Measurements from ENCODE around the gene ATAD3A. TPM values are rescaled to one million over a fixed set of nuclear protein-coding genes. Genes with fewer than 3 reads are reported as not detected.

The ATAD3A gene
- total RNA-seq, 2 experiments from 2014 or later: 61.7 to 65.1 TPM

DNA sequence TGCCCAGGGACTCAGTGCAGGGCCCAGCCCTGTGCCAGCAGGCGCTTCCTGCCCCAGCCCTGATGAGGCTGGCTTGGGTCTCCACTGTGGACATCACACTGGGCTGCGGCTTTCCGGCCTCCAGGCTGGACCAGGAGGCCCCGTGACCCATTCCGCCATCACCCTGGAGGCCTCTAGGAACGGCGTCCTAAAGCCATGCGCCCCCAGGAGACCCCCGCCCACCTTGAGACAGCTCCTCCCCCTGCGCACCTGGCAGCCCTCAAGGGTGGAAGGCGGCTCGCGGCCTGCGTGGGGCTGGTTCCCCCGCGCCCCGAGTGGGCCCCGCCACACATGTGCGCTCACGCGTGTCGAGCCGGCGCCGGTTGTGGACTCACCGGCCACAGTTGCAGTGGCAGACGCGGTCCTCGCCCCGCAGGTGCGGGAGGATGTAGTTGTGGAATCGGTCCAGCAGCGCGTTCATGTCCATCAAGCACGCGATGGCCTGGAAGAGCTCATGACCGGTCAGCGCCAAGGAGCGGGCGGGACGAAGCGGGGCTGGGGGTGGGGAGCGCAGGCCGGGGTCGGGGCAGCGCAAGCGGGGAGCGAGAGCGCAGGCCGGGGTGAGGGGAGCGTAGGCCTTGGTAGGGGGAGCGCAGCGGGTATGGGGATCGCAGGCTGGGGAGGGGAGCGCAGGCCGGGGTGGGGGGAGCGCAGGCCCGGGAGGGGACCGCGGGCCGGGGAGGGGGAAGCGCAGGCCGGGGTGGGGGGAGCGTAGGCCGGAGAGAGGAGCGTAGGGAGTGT, 27.5 kb downstream of the ATAD3A start:
- intact Hi-C loops (cut with micrococcal nuclease): no loop called here
- H3K27ac Mint-ChIP-seq: no peak overlapping the region
- peak overlapping the region; percentile 63 for H3K4me3 Mint-ChIP-seq
- TF ChIP-seq, protein P1, sequence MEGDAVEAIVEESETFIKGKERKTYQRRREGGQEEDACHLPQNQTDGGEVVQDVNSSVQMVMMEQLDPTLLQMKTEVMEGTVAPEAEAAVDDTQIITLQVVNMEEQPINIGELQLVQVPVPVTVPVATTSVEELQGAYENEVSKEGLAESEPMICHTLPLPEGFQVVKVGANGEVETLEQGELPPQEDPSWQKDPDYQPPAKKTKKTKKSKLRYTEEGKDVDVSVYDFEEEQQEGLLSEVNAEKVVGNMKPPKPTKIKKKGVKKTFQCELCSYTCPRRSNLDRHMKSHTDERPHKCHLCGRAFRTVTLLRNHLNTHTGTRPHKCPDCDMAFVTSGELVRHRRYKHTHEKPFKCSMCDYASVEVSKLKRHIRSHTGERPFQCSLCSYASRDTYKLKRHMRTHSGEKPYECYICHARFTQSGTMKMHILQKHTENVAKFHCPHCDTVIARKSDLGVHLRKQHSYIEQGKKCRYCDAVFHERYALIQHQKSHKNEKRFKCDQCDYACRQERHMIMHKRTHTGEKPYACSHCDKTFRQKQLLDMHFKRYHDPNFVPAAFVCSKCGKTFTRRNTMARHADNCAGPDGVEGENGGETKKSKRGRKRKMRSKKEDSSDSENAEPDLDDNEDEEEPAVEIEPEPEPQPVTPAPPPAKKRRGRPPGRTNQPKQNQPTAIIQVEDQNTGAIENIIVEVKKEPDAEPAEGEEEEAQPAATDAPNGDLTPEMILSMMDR (IDR thresholded peaks at IDR 0.05): no peak
- H3K27me3 Mint-ChIP-seq: no peaks in the 10 kb centered on the region
- no peaks in the 10 kb centered on the region for H3K4me1 Mint-ChIP-seq (ENCODE audit: low read depth)
- POLR2A ChIA-PET: interaction anchor here (0.6 to 1.0 kb wide), 3 partner anchors 19 to 28 kb away, joined by 3 read pairs; no protein-coding TSS in a partner anchor
- CTCF ChIA-PET: no interaction called here
- H3K36me3 Mint-ChIP-seq (ENCODE audit: low read depth): peaks cover 9% of the 10 kb centered on the region
- H3K9me3 Mint-ChIP-seq: no peaks in the 10 kb centered on the region
- DNase-seq (no peak), ATAC-seq (no peak)

DNA sequence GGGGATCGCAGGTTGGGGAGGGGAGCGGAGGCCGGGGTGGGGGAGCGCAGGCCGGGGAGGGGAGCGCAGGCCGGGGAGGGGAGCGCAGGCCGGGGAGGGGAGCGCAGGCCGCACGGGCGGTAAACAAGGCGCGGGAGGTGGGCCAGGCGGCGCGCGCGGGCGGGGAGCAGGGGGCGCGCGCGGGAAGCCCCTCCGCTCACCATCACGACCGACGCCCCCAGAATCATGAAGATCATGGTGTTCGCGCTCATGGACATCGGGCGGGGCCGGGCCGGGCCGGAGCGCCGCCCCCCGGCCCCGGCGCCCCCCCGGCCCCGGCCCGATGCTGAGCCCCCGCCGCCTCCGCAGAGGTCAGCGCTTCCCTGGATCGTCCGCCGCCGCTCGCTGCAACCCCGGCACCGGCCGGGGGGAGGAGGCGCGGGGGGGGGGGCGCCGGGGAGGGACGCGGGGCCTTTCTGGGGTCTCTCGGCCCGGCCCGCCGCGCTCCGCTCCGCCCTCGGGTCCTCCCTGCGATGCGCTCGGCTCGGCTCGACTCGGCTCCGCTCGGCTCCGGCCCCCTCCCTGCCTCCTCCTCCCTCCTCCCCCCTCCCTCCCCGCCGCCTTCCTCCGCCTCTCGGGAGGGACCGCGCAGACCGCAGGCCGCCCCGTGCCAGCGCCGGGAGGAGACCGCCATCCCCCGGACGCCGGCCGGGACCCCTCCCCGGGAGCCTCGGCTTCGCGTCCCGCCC, 28.3 kb downstream of the ATAD3A start, which contains the start of gene TMEM240:
Gene TMEM240 (minus strand): TSS at position 535 of the 728 bp plus-strand sequence. CDS start 278 bp downstream, at position 257.
- TF ChIP-seq, protein P1 (IDR thresholded peaks at IDR 0.05): no peak
- H3K27ac Mint-ChIP-seq: no peak within 1 kb of the TSS
- H3K9me3 Mint-ChIP-seq: no peaks in the 10 kb centered on the region
- DNase-seq (peak; percentile 71), ATAC-seq (peak; percentile 84)
- intact Hi-C loops (cut with micrococcal nuclease): no loop called here
- H3K4me1 Mint-ChIP-seq (ENCODE audit: low read depth): no peaks in the 10 kb centered on the region
- ChIA-PET CTCF (no interaction called here), POLR2A (interaction anchor here (1.0 kb wide), 1 partner anchor 18 kb away, joined by 3 read pairs; no protein-coding TSS in a partner anchor)
- no peaks in the 10 kb centered on the region for H3K27me3 Mint-ChIP-seq
- peaks cover 9% of the 10 kb centered on the region for H3K36me3 Mint-ChIP-seq (ENCODE audit: low read depth)
- H3K4me3 Mint-ChIP-seq: peak within 1 kb of the TSS; percentile 63

DNA sequence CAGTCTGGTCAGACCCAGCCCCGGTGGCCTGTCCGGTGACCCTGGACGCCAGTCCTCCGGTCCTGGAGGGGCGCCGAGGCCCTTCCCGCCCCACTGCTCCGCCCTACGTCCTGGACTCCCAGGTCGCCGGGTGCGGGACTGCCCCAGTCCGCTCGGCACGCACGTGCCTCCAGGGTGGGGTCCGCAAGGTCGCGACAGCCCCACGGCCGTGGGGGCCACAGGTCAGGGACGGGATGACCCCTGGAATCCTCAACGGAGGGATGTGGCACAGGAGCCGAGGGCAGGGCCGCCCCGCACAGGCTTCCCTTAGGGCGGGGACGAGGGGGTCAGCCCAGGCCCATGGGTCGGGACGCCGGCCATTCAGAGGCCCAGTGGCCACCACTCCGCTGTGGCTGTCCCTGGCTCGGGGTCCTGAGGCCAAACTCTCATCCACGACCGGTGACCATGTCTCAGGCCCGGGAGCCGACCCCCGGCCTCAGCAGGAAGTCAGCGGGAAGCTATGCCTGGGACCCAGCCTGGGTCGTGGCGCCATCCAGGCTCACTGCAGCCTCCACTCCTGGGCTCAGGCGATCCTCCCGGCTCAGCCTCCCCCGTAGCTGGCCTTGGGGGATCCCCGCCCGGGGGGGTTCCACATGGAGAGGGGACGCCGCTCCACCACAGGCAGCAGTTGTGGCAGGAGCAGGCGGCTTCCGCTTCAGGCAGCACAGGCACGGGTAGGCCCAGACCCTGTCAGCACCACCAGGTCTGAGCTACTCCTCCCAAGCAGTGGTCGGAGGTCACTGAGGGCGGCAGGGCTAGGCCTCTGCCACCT, 29.1 kb downstream of the ATAD3A start:
- H3K9me3 Mint-ChIP-seq: no peaks in the 10 kb centered on the region
- TF ChIP-seq, protein P1 (IDR thresholded peaks at IDR 0.05): no peak
- DNase-seq (no peak), ATAC-seq (no peak)
- no peak overlapping the region for H3K27ac Mint-ChIP-seq
- H3K27me3 Mint-ChIP-seq: no peaks in the 10 kb centered on the region
- CTCF ChIA-PET: interaction anchor here (1.4 kb wide), 1 partner anchor 11 kb away, joined by 3 read pairs; no protein-coding TSS in a partner anchor
- H3K36me3 Mint-ChIP-seq (ENCODE audit: low read depth): peaks cover 9% of the 10 kb centered on the region
- intact Hi-C loops (cut with micrococcal nuclease): no loop called here
- H3K4me3 Mint-ChIP-seq: peak overlapping the region; percentile 29
- POLR2A ChIA-PET: interaction anchor here (1.2 to 2.8 kb wide), 2 partner anchors 13 to 20 kb away, joined by 4 to 6 read pairs; no protein-coding TSS in a partner anchor
- no peaks in the 10 kb centered on the region for H3K4me1 Mint-ChIP-seq (ENCODE audit: low read depth)

DNA sequence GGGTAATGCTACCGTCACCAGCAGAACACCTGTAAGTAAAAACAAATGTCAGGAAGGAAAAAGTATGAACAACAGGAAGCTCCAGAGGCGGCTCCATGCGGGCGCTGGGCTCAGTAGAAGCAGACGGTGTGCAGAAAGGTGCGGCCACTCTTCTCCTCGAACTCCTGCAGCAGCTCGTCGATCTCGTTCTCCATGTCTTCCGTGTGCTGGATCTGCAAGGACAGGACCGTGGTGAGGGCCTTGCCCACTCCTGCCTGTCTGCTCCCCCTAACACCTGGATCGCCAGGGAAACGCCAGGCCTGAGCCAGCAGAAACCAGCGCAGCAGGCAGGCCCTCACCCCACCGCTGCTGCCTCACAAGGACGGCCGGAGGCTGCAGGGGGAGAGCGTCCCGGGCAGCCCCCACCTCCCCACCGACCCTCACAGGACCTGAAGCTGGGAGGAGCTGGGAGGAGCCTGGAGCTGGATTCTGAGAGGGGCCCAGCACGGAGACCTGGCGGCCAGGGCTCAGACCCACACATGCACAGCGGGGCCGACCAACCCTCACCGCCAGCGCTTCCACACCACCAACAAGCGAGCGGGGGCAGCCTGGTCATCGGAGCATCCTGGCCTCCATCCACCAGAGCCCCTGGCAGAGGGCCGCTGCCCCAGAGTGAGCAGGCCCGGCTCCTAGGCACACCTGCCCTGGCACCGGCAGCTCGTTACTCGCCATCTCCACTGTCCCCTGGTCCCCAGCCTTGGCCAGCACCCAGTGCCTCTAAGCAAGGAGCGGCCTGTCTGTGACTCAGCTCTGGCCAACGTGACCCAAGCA, 30.2 kb downstream of the ATAD3A start:
- peak overlapping the region; percentile 25 for H3K27ac Mint-ChIP-seq
- H3K36me3 Mint-ChIP-seq (ENCODE audit: low read depth): peaks cover 9% of the 10 kb centered on the region
- TF ChIP-seq, protein P1 (IDR thresholded peaks at IDR 0.05): no peak
- CTCF ChIA-PET: interaction anchor here (1.4 kb wide), 1 partner anchor 12 kb away, joined by 3 read pairs; no protein-coding TSS in a partner anchor
- intact Hi-C loops (cut with micrococcal nuclease): no loop called here
- ATAC-seq (no peak), DNase-seq (no peak)
- H3K9me3 Mint-ChIP-seq: no peaks in the 10 kb centered on the region
- no peaks in the 10 kb centered on the region for H3K27me3 Mint-ChIP-seq
- POLR2A ChIA-PET: interaction anchor here (0.8 to 2.8 kb wide), 3 partner anchors 12 to 19 kb away, joined by 3 to 6 read pairs (median 4); no protein-coding TSS in a partner anchor
- peak overlapping the region; percentile 29 for H3K4me3 Mint-ChIP-seq
- H3K4me1 Mint-ChIP-seq (ENCODE audit: low read depth): no peaks in the 10 kb centered on the region
